ENCODE measurements around the gene CIB4. TPM values are rescaled to one million over a fixed set of nuclear protein-coding genes. Genes with fewer than 3 reads are reported as not detected.

The CIB4 gene
- total and polyA plus RNA-seq, 2 of the 4 experiments (the other 2 are of a cell fraction), result not detected

DNA sequence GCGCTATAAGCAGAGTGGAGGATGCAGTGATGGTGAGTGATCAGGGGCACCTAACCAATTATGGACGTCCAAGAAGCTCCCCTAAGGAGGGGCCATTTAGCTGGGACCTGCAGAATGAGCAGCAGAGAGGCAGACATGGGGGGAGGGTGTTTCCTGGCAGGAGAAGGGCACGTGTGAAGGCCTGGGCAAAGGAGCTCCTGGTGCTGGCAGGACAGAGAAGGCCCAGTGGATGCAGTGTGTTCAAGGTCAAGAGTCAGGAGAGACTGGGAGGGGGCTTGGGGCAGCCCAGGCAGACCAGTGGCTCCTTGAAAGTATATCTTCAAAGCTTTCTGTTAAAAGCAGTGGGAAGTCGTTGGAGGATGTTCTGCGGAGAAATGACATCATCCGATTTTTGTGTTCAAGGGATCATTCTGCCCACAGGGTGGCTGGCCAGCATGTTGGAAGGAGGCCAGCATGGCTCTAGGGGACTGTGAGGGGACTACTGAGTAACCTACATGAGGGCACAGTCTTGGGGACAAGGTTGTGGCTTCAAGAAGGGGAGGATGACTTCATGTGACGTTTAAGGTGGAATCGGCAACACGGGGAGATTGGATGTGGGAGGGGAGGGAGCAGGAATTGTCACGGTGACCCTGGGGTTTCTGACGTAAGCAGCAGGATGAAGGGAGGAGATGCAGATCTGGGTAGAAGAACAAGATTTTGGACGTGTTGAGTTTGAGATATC lies 9.0 kb upstream of the CIB4 start:
- no peak overlapping the region for H3K27ac ChIP-seq (ENCODE audit: insufficient read depth, low read length)
- H2BK120ac ChIP-seq (ENCODE audit: low read depth, low read length), result no peak overlapping the region
- H3K14ac ChIP-seq (replicated peaks; ENCODE audit: low read depth, low read length), result no peak overlapping the region
- H3K4me1 ChIP-seq (ENCODE audit: control insufficient read depth, insufficient read depth, low read length), result peaks cover 2% of the 10 kb centered on the region; the same call in 1 of the 2 replicates
- no peaks in the 10 kb centered on the region for H3K79me1 ChIP-seq (ENCODE audit: low read depth in 1 of 2, low read length in 2 of 2)
- no peak overlapping the region for H2BK15ac ChIP-seq (ENCODE audit: low read depth, low read length)
- dilution Hi-C loops (cut with HindIII; ENCODE audit: low sequenced_read_pairs, unreplicated experiment) (no loop called here), intact Hi-C loops (cut with micrococcal nuclease) (no loop called here), in situ Hi-C loops (cut with MboI; ENCODE audit: low sequenced_read_pairs) (no loop called here)
- H2AK9ac ChIP-seq (replicated peaks; ENCODE audit: low read depth, low read length, poor library complexity), result no peak overlapping the region
- CTCF ChIA-PET, result no interaction called here
- H3K9me1 ChIP-seq (ENCODE audit: insufficient read depth, low read length), result no peaks in the 10 kb centered on the region
- H2BK20ac ChIP-seq (ENCODE audit: low read depth, low read length), result no peak overlapping the region
- TF ChIP-seq BHLHE40 (IDR thresholded peaks at IDR 0.05; ENCODE audit: low read depth, low read length), result no peak
- no peak for TF ChIP-seq MAZ (IDR thresholded peaks at IDR 0.05; ENCODE audit: borderline replicate concordance, low read depth, low read length)
- TF ChIP-seq MAFK (IDR thresholded peaks at IDR 0.05; ENCODE audit: low read depth, low read length), result no peak
- TF ChIP-seq RCOR1 (IDR thresholded peaks at IDR 0.05; ENCODE audit: insufficient replicate concordance, low read length), result no peak
- no peak overlapping the region for H3K4me2 ChIP-seq (ENCODE audit: low read depth, low read length)
- H3K27me3 ChIP-seq (ENCODE audit: control insufficient read depth, insufficient read depth, low read length), result peaks cover 62% of the 10 kb centered on the region
- H2AFZ ChIP-seq (replicated peaks; ENCODE audit: low read length, poor library complexity), result no peak overlapping the region
- H4K8ac ChIP-seq (ENCODE audit: low read depth in 2 of 2, low read length in 2 of 2), result no peak overlapping the region
- POLR2A ChIA-PET (ENCODE audit: unreplicated experiment), result no interaction called here
- peaks cover 3% of the 10 kb centered on the region for H3K9me3 ChIP-seq (ENCODE audit: control insufficient read depth, insufficient read depth, low read length)
- H3K18ac ChIP-seq (ENCODE audit: low read depth, low read length), result no peak overlapping the region
- no peak overlapping the region for H2AK5ac ChIP-seq (ENCODE audit: low read depth, low read length)
- H4K20me1 ChIP-seq (ENCODE audit: insufficient read depth, low read length), result no peaks in the 10 kb centered on the region
- no TSS peak for BruUV-seq (replicated peaks)
- WGBS, 2 experiments (ENCODE audit: extremely low coverage in 2 of 2, insufficient read length in 1 of 2), result 71% methylated on average over 9 of the region's 12 CpGs; no CpG with 5 or more reads in 1 of the 2 experiments
- H3K4ac ChIP-seq (ENCODE audit: low read depth, low read length), result no peak overlapping the region
- no peak for DNase-seq
- no peak overlapping the region for H2BK5ac ChIP-seq (ENCODE audit: low read depth, low read length, poor library complexity, severe bottlenecking)
- no peak overlapping the region for H3K23ac ChIP-seq (ENCODE audit: low read depth, low read length)
- no peak overlapping the region for H3K56ac ChIP-seq (ENCODE audit: extremely low read depth, insufficient read depth, low read length)
- no peak overlapping the region for H4K91ac ChIP-seq (ENCODE audit: insufficient read depth, low read depth, low read length)
- H3K9ac ChIP-seq (ENCODE audit: low read depth, low read length), result no peak overlapping the region
- no peak overlapping the region for H3K4me3 ChIP-seq (ENCODE audit: insufficient read depth, low read depth, low read length)
- no peak overlapping the region for H4K5ac ChIP-seq (ENCODE audit: low read depth, low read length)
- no peak for ATAC-seq (ENCODE audit: low read depth)
- no peaks in the 10 kb centered on the region for H3K36me3 ChIP-seq (ENCODE audit: control insufficient read depth, insufficient read depth, low read length)

Measured in IMR-90 (cell line).